ENCODE results near the gene ZNF444. TPM values are rescaled to one million over a fixed set of nuclear protein-coding genes. Genes with fewer than 3 reads are reported as not detected.
A peak's percentile ranks its signal among the peaks of the same experiment; 100 is the strongest.
"Not testable (repeated sequence)": the region's sequence is repeated elsewhere in the genome, so short reads cannot be mapped to it uniquely, and the experiment has no call there.

Gene ZNF444
- polyA plus RNA-seq (ENCODE audit: insufficient read length in 12 of 12) = 10 to 100 TPM in 11 of 12 donors, not detected in 1; 11.5 to 27.0 (median 14.4) TPM
- long read RNA-seq, donor 1, full-length matches to known transcripts = 12 of 12 reads
- long read RNA-seq, donor 1, partial matches to known transcripts = 0 of 12 reads
- long read RNA-seq, donor 1, other reads (novel, unspliced or antisense) = 0 of 12 reads
- long read RNA-seq, donor 2, partial matches to known transcripts = 0 of 3 reads
- long read RNA-seq, donor 2, other reads (novel, unspliced or antisense) = 0 of 3 reads
- long read RNA-seq, donor 3, partial matches to known transcripts = 0 of 2 reads
- long read RNA-seq, donor 3, other reads (novel, unspliced or antisense) = 0 of 2 reads
- long read RNA-seq, donor 4, full-length matches to known transcripts = 1 of 1 reads
- long read RNA-seq, donor 4, partial matches to known transcripts = 0 of 1 reads
- long read RNA-seq, donor 4, other reads (novel, unspliced or antisense) = 0 of 1 reads
- long read RNA-seq, donor 5, transcript ZNF444-201 (5 exons, 2,042 nt) = major isoform, 9 of 18 reads
- long read RNA-seq, donor 5, partial matches to known transcripts = 8 of 18 reads
- long read RNA-seq, donor 5, other reads (novel, unspliced or antisense) = 0 of 18 reads
- long read RNA-seq, donor 6, partial matches to known transcripts = 0 of 4 reads
- long read RNA-seq, donor 6, other reads (novel, unspliced or antisense) = 0 of 4 reads
- long read RNA-seq, donor 7, partial matches to known transcripts = 0 of 2 reads
- long read RNA-seq, donor 7, other reads (novel, unspliced or antisense) = 0 of 2 reads
- long read RNA-seq, donor 8, full-length matches to known transcripts = 8 of 13 reads
- long read RNA-seq, donor 8, partial matches to known transcripts = 5 of 13 reads
- long read RNA-seq, donor 8, other reads (novel, unspliced or antisense) = 0 of 13 reads
- long read RNA-seq, donor 9, partial matches to known transcripts = 0 of 2 reads
- long read RNA-seq, donor 9, other reads (novel, unspliced or antisense) = 0 of 2 reads
- long read RNA-seq, donor 10, transcript ZNF444-201 (5 exons, 2,042 nt) = major isoform, 8 of 9 reads
- long read RNA-seq, donor 10, partial matches to known transcripts = 0 of 9 reads
- long read RNA-seq, donor 10, other reads (novel, unspliced or antisense) = 0 of 9 reads
- long read RNA-seq, donor 11, partial matches to known transcripts = 0 of 3 reads
- long read RNA-seq, donor 11, other reads (novel, unspliced or antisense) = 0 of 3 reads

DNA sequence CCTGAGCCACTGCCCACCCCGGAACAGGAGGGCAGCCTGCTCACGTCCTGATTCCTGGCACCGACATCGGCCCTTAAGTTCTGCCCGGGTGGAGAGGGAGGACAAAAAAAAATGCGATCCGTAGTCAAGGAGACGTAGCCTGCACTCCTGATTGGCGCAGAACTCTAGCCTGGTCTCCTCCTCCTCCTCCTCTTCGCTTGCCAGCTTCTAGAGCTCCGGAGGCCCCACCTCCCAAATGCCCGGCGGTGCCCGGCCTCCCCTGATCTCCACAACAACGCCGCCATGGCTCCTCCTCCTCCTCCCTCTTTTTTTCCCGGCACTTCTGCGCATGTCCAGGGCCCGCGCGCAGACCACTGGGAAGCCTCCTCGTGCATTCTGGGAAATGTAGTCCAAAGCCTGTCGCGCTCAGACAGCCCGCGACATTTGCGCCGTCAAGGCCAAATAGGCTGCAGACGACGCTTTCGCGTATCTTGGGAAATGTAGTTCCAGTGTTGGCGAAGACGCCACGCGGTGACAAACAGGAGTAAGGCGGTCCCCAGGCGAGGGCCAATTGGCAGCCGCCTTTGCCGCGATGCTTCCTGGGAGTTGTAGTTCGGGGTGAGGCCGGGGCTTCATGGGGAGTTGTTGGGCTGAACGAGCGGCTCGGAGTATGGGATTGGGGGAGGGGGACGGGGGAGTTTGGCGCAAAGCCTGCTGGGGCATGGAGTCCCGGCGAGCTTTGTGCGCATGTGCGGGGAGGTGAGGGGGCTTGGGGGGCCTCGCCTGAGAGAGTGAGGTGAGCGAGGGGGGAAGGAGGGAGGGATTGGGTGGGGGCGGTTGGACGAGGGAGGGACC is at the start of gene ZNF444:
ZNF444 (plus strand) TSS at position 705 of the 834 bp plus-strand sequence. CDS start 5,625 bp downstream, outside the sequence.
- DNase-seq = peak; percentile 99

DNA sequence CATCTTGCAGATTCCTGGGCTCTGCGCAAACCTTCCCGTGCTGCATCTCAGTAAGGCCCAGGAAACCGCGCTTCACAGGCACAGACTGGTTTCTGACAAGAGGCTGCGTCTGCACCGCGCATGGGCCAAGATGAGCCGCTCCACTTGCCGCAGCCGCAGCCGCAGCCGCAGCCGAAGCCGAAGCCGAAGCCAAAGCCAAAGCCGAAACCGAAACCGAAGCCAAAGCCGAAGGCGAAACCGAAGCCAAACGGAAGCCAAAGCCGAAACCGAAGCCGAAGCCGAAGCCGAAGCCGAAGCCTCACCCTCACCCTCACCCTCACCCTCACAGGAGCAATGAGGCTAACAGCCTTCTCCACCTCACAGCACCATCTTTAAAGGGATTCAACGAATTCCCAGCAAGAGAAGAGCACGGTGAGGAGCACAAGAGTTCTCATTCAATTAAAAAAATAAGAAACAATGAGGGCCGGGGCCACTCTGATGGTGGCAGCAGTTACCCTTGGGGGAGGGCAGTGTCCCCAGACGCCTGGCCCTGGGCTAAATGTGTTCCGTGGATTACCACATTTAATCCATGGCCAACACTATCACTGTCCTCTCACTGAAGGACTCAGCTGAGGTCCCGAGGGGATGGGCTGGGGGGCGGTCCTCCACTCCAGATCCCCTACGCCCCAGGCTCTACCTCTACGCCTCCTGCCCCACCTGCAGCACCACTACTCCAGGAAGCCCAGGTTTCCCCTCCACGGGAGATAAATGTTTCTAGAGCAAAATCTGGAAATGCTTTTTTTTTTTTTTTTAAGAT is 49.1 kb upstream of the ZNF444 start:
- no peak for DNase-seq

DNA sequence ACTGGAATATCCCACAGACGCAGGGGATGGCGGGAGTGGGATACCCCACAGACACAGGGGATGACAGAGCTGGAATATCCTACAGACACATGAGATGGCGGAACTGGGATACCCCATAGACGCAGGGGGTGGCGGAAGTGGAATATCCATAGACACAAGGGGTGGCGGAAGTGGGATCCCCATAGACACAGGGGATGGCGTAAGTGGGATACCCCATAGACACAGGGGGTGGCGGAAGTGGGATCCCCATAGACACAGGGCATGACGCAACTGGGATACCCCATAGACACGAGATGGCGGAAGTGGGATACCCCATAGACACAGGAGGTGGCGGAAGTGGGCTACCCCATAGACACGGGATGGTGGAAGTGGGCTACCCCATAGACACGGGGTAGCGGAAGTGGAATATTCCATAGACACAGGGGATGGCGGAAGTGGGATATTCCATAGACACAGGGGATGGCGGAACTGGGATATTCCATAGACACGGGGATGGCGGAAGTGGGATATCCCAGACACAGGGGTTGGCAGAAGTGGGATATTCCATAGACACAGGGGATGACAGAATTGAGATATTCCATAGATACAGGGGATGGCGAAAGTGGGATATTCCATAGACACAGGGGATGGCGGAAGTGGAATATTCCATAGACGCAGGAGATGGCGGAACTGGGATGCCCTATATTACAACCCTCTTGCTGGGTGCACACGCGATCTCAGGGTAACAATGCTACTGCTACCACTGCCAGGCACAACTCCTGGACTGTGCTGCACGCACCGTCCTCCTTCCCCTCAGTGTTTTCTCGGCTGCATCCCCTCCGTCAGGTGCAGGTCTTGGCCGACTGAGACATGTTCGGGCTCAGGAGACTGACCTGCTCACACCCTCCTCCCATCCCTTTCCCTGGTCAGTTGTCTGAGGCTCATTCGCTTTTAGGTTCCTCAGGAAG is 48.1 kb upstream of the ZNF444 start:
- no peak for DNase-seq

DNA sequence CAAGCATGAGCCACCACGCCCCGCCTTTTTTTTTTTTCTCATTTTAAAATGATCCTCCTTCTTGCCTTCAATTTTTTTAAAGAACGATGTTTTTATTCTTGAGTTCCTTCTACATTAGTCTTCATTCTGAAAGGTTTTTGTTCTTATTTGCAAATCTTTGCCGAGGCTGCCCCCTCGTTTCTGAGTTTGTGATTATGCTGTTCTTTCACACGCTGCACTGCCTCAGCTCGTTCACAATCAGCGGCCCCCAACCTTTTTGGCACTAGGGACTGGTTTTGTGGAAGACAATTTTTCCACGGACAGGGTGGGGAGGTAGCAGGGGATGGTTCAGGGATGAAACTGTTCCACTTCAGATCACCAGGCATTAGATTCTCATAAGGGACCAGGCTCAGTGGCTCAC is 46.6 kb upstream of the ZNF444 start:
- DNase-seq = no peak

DNA sequence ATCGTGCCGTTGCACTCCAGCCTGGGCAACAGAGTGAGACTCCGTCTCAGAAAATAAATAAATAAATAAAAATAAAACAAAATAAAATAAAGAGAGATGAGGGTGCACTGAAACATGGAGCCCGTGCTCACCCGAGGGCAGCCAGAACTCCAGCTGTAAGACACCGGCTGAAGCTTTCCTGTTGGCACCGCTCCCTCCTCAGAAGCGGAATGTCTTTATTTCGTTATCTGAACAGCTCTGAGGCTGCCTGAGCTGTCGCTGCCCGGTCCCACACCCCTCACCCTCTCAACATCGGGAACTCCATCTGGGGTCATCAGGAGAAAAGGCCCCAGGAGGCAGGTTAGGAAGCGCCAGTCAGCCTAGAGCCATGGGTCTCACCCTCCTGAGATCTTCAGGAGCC is 44.4 kb upstream of the ZNF444 start:
- no peak for DNase-seq

DNA sequence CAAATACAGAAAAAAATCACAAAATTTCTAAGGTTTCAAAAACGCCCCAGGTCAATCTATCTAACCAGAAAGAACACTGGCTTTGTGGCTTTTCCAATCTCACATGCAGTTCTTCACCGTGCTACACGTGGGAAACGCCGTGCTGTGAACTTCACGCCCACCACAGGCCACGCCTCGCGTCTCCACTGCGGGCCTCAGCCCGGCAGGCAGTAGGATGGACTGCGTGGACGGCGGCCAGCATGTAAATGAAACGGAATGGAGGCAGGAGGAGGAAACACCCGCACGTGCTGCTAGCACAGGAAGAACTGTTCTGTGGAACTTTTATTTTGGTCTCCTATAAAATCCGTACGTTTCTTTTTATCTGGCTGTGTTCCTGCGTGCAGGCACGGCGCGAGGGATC is 43.8 kb upstream of the ZNF444 start:
- no peak for DNase-seq

DNA sequence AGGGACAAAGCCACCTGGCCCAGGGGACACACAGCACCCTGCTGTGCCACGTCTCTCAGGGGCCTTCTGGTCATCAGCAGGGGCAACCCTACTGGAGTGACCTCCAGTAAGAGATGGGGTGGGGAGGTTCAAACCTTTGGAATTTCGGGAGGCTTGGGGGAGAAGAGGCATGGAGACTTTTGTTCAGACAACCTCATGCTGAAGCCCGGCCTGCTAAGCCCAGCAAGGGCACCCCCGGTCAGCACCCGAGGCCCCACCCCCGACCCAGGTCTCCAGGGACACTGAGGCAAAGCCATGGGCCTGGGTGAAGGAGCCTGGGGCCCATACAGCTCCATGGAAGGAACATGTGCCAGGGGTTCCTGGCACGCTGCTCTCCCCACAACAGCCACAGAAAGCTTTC is 43.3 kb upstream of the ZNF444 start:
- DNase-seq = no peak

DNA sequence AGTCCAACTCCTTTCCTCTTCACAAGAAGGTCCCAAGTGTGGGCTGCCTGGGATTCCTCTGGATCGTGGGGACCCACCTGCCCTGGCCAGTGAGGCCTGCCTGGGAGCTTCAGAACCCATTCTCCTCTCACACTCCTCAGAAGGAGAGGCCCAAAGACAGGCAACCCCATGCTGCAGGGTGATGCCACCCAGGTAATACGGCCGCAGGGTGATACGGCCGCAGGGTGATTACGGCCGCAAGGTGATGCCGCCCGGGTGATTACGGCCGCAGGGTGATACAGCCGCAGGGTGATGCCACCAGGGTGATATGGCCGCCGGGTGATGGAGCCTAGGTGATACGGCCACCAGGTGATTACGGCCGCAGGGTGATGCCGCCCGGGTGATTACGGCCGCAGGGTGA is 42.9 kb upstream of the ZNF444 start:
- not testable (repeated sequence) for DNase-seq

DNA sequence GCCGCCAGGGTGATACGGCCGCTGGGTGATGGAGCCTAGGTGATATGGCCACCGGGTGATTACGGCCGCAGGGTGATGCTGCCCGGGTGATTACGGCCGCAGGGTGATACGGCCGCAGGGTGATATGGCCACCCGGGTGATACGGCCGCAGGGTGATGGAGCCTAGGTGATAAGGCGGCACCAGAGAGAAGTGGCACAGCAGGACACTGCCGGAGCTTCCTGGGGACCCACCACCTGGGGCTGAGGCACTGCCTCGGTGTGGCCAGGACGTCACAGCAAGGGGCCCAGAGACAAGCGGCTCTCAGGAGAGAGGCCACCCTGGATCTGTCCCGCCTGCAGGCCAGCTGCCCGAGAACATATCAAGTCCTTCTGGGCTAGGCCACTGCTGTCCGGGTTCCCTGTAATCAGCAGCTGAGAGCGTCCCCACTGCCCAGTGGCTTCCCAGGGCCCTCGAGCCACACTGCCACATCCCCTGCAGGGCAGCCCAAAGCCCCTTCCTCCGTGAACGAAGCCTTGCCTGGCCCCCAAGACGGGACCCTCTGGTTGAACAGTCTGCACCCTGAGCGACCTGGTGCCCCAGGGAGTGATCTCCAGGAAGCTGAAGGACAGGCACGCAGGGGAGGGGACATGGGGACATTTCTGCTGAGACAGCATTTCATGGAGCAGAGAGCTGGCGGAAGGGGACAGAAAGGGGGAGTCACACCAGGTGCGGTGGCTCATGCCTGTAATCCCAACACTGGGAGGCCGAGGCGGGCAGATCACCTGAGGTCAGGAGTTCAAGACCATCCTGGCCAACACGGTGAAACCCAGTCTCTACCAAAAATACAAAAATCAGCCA is 42.1 kb upstream of the ZNF444 start:
- no peak for DNase-seq

DNA sequence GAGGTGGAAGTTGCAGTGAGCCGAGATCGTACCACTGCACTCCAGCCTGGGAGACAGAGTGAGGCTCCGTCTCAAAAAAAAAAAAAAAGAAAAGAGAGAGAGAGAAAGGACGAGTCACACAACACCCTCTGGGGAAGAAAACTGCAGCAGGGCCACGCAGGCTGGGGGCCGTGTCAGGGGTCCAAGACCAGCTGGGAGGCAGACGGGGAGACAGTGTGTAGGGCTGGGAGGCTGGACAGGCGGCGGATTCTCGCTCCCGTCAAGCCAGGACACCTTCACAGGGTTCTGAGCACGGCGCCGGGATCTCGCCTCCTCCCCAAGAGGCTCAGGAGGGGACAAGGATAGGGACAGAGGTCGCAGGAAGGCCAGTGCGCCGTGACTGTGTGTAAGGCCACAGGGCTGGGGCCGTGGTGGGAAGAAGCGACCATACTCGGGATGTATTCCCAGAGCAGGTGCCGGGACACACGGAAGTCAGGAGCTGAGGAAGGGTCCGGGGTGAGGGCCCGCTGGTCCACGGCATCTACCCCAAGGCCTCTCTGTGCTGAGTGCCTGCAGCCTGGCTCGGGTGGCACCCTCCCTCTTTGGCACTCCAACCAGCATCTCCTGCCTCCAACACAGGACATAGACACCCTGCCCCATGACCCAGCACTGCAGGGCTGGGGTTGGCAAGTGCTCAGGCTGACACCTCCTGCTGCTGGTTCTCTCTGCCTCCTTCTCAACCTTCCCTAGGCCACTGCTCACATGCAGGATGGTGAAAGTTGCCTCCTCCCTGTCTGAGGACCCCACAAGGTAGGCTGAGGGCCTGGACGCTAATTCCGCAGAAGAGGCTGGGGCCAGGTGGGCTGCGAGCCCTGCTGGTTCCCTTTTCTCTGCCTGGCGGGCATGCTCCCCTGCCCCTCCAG is 41.2 kb upstream of the ZNF444 start:
- DNase-seq = no peak

DNA sequence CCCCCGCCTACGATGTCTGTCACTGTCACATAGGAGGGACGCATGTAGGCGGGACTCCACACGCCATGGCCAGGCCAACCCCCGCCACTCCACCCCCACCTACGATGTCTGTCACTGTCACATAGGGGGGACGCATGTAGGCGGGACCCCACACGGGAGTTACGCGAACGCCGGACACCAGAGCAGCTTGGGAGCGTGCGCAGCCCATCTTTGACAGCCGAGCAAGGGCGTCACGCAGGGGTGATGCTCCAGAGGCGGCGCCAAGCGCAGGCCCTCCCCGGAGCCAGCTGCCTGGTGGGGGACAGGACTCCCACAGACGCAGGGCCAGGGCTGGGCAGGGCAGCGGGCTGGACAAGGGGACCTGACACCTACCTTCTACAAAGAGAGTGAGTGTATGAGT is 40.0 kb upstream of the ZNF444 start:
- no peak for DNase-seq

DNA sequence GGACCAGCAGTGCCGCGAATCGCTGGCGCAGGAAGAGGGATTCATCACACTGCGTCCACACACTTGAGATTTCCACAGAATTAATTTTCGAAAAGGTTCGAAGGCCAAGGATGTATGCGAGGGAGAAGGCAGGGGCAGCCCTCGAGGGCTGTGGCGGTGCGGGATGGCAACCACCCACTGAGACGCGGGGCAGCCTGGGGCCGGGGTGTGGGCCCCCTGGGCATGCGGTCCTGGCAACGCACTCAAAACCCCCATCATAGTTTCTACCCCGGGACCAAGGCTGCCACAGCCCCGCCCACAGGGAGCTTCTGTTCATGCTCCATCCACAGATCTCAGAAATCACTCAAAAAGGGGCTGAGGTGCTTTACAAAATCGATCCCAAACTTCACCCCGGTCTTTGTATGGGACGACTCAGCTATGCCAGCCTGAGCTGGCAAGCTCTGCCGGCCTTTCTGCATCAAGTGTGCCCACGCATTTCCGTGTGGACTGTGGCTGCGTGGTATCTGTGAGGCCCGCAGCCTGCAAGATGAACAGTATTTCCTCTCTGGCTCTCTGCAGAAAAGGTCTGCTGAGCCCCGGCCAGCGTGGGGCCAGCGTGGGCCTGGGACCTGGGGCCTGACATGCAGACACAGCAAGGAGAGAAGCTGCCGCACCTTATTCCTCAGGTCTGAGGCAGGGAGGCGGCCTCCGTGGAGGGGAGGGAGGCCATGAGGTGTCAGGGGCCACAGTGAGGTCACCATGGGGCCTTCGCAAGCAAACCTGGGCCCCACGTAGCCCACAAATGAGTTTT is 39.1 kb upstream of the ZNF444 start:
- DNase-seq = no peak

DNA sequence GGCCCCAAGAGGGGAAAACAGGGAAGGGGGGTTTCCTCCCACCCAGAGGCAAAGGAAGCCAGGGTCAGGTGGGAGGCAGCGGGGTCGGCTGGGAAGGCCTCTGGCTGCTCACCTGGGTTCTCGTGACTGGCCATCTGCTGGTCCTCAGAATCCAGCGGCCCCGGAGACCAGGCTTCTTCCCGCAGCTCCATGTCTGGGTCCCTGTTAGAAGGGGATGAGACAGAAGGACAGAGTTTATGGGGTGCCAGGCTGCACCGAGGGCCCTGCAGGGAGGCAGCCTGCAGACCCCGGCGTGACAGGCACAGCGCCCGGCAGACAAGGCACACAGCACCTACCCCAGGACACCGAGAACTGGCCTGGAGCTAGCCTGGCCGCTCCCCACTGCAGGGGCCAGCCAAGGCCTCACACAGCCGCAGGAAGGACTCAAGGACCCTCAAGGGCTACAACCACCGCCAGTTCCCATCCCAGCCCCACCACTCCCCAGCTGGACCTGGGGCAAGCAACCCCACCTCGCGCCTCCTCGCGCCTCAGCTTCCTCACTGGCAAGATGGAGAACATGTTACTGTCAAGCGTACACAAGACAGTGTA is 38.0 kb upstream of the ZNF444 start:
- no peak for DNase-seq

DNA sequence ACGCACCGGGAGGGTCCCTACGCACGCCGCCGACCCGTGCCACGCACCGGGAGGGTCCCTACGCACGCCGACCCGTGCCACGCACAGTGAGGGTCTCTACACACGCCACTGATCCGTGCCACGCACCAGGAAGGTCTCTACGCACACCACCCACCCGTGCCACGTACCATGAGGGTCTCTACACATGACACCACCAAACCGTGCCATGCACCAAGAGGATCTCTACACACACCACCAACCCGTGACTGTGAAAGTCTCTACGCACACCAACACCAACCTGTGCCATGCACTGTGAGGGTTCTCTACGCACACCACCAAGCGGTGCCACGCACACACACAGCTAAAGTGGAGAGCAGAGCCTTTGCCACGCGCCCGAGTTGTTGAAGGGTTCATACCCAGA is 36.7 kb upstream of the ZNF444 start:
- no peak for DNase-seq

DNA sequence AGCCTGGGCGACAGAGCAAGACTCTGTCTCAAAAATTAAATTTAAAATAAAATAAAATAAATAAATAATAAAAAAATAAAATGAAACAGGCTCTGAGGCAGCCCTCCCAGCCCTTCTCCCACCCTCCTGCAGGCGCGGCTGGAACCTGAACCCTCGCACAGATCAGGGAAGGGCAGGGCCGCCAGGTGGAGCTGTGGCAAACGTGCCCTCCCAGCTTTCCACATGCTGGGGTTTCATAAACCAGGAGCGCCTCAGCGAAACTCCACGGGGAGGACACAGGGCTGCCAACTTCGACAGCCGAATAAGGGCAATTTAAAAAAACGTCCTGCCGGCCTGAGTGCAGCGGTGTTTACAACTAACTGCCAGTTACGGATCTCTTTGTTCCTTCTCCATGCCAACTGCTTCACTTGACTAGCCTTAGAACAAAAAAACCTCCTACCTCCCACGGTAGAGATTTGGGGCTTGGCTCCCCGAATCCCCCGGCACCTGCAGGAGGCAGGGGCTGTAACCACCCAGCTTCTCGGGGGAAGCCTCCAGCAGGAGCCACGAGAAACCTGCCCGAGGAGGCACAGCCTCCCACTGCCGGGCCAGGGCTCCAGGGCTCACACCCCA is 35.9 kb upstream of the ZNF444 start:
- DNase-seq = no peak

Measured in muscle of arm (tissue), 14 donors.